ENCODE data around the gene AHR.

AHR gene

GRCh38 chr7:17289074-17289645 is 9.3 kb upstream of the AHR start:
- no peak overlapping the region for H3K4me3 ChIP-seq (ENCODE audit: low read length)
- no peaks in the 10 kb centered on the region for H3F3A ChIP-seq (ENCODE audit: control insufficient read depth, insufficient read depth)
- H3K27ac ChIP-seq (ENCODE audit: low read depth, low read length), result no peak overlapping the region
- no peak for TF ChIP-seq CTCF (IDR thresholded peaks at IDR 0.05; ENCODE audit: low read depth, low read length, poor library complexity, severe bottlenecking)
- TF ChIP-seq EZH2phosphoT487 (IDR thresholded peaks at IDR 0.05; ENCODE audit: borderline replicate concordance, low read length), result no peak
- H3K9me2 ChIP-seq (replicated peaks; ENCODE audit: control insufficient read depth, low read length), result no peaks in the 10 kb centered on the region
- H3K4me2 ChIP-seq (ENCODE audit: low read length), result no peak overlapping the region
- no peaks in the 10 kb centered on the region for H3K9me3 ChIP-seq (ENCODE audit: control insufficient read depth, insufficient read depth, low read length)
- H4K20me1 ChIP-seq (ENCODE audit: control insufficient read depth, insufficient read depth, low read depth, low read length), result no peaks in the 10 kb centered on the region
- no peaks in the 10 kb centered on the region for H3K36me3 ChIP-seq (ENCODE audit: control insufficient read depth, low read length)
- H3K27me3 ChIP-seq (ENCODE audit: control insufficient read depth, low read length), result no peaks in the 10 kb centered on the region
- H3K4me1 ChIP-seq (ENCODE audit: control insufficient read depth, low read length), result no peaks in the 10 kb centered on the region
- no peaks in the 10 kb centered on the region for H3K79me2 ChIP-seq (ENCODE audit: control insufficient read depth, low read length)

GRCh38 chr7:17292843-17293242 is 5.6 kb upstream of the AHR start:
- Histone ChIP-seq H3K36me3 (ENCODE audit: control insufficient read depth, low read length) (peaks cover 4% of the 10 kb centered on the region), H3K27me3 (ENCODE audit: control insufficient read depth, low read length) (no peaks in the 10 kb centered on the region), H4K20me1 (ENCODE audit: control insufficient read depth, insufficient read depth, low read depth, low read length) (no peaks in the 10 kb centered on the region), H3K79me2 (ENCODE audit: control insufficient read depth, low read length) (no peaks in the 10 kb centered on the region), H3F3A (ENCODE audit: control insufficient read depth, insufficient read depth) (no peaks in the 10 kb centered on the region), H3K27ac (ENCODE audit: low read depth, low read length) (no peak overlapping the region), H3K4me2 (ENCODE audit: low read length) (no peak overlapping the region), H3K9me3 (ENCODE audit: control insufficient read depth, insufficient read depth, low read length) (peaks cover 6% of the 10 kb centered on the region), H3K9me2 (replicated peaks; ENCODE audit: control insufficient read depth, low read length) (no peaks in the 10 kb centered on the region), H3K4me1 (ENCODE audit: control insufficient read depth, low read length) (peaks cover 13% of the 10 kb centered on the region), H3K4me3 (ENCODE audit: low read length) (no peak overlapping the region)
- TF ChIP-seq CTCF (IDR thresholded peaks at IDR 0.05; ENCODE audit: low read depth, low read length, poor library complexity, severe bottlenecking) (no peak), EZH2phosphoT487 (IDR thresholded peaks at IDR 0.05; ENCODE audit: borderline replicate concordance, low read length) (no peak)

GRCh38 chr7:17293481-17293880 is 5.0 kb upstream of the AHR start:
- Histone ChIP-seq H3K27ac (ENCODE audit: low read depth, low read length) (no peak overlapping the region), H3K4me3 (ENCODE audit: low read length) (no peak overlapping the region), H3K4me1 (ENCODE audit: control insufficient read depth, low read length) (peaks cover 17% of the 10 kb centered on the region), H3K79me2 (ENCODE audit: control insufficient read depth, low read length) (no peaks in the 10 kb centered on the region), H3K9me2 (replicated peaks; ENCODE audit: control insufficient read depth, low read length) (no peaks in the 10 kb centered on the region), H3K9me3 (ENCODE audit: control insufficient read depth, insufficient read depth, low read length) (peaks cover 8% of the 10 kb centered on the region), H3K4me2 (ENCODE audit: low read length) (no peak overlapping the region), H3K36me3 (ENCODE audit: control insufficient read depth, low read length) (peaks cover 6% of the 10 kb centered on the region), H3K27me3 (ENCODE audit: control insufficient read depth, low read length) (no peaks in the 10 kb centered on the region), H4K20me1 (ENCODE audit: control insufficient read depth, insufficient read depth, low read depth, low read length) (no peaks in the 10 kb centered on the region), H3F3A (ENCODE audit: control insufficient read depth, insufficient read depth) (no peaks in the 10 kb centered on the region)
- no peak for TF ChIP-seq CTCF (IDR thresholded peaks at IDR 0.05; ENCODE audit: low read depth, low read length, poor library complexity, severe bottlenecking)
- no peak for TF ChIP-seq EZH2phosphoT487 (IDR thresholded peaks at IDR 0.05; ENCODE audit: borderline replicate concordance, low read length)
